ENCODE data around the gene THSD4.

DNA sequence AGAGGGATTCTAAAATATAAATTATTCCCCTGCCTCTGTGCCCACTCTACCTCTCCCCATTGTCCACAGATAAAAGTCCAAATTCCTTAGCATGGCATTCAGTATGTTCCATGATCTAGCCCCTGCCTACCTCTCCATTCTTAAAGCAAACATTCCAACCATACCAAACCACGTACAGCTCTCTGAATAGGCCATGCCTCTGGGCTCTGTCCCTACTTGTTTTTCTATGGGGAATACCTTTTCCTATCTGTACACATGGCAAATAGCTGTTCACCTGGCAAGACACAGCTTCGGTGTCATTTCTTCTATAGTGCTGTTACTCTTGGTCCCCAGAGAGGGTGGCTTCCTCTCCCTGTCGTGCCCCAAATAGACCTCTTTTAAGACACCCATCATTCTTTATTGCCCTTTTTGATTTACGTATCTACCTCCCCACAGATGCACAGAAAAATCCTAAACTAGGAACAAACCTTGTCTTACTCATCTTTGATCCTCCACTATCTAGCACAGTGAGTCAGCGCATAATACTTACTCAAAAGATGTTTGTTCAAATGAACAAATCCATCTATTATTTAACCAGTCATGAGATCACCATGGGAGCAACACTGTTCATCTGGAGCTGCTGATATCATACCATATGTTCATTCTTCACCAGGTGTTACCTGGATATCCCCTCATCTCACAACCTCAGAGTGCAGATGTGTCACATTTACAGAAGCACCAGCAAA is 329.8 kb downstream of the THSD4 start:
- no peak for TF ChIP-seq CTCF (IDR thresholded peaks at IDR 0.05)
- TF ChIP-seq POLR2A (IDR thresholded peaks at IDR 0.05), result no peak
